Osteocyte (in vitro differentiated cells): ENCODE measurements around the gene ZNF827. TPM values are rescaled to one million over a fixed set of nuclear protein-coding genes. Genes with fewer than 3 reads are reported as not detected.
A peak's percentile ranks its signal among the peaks of the same experiment; 100 is the strongest.

Experiments
- DNase-seq: peaks from one replicate; pipeline ENCODE4 v3.0.0; 2021; ENCODE audit warnings: mixed read lengths; ENCODE audit not compliant: unreplicated experiment; ENCODE audit errors: extremely low spot score
- H3K27ac Mint-ChIP-seq: one replicate; pipeline ENCODE4 v1.8.0; 2021; ENCODE audit warnings: mild to moderate bottlenecking, mixed read lengths; ENCODE audit not compliant: unreplicated experiment
- H3K27me3 Mint-ChIP-seq: one replicate; pipeline ENCODE4 v1.8.0; 2021; ENCODE audit warnings: mixed read lengths; ENCODE audit not compliant: unreplicated experiment
- H3K36me3 Mint-ChIP-seq: one replicate; pipeline ENCODE4 v1.8.0; 2021; ENCODE audit warnings: mixed read lengths; ENCODE audit not compliant: unreplicated experiment
- H3K4me1 Mint-ChIP-seq: one replicate; pipeline ENCODE4 v1.8.0; 2021; ENCODE audit warnings: mixed read lengths; ENCODE audit not compliant: unreplicated experiment
- H3K4me3 Mint-ChIP-seq: one replicate; pipeline ENCODE4 v1.8.0; 2021; ENCODE audit warnings: mild to moderate bottlenecking, moderate library complexity, mixed read lengths; ENCODE audit not compliant: unreplicated experiment
- H3K9me3 Mint-ChIP-seq: one replicate; pipeline ENCODE4 v1.8.0; 2021; ENCODE audit warnings: mixed read lengths; ENCODE audit not compliant: unreplicated experiment
- long read RNA-seq: library from polyadenylated mRNA; unstranded; transcript quantifications from one replicate; pipeline ENCODE4 v2.0.0, GENCODE V29; 2021
- total RNA-seq: library from RNA; stranded (reverse); gene quantifications from 2 replicates; pipeline ENCODE4 v1.2.1, GENCODE V29; 2021
- TF ChIP-seq, protein P1 (sequence below): fragments of 200-600 bp; sonication (generic); IDR thresholded peaks from 2 replicates; pipeline ENCODE4 v1.5.0; 2021; ENCODE audit warnings: antibody characterized with exemption, mild to moderate bottlenecking, moderate library complexity

Gene ZNF827, protein sequence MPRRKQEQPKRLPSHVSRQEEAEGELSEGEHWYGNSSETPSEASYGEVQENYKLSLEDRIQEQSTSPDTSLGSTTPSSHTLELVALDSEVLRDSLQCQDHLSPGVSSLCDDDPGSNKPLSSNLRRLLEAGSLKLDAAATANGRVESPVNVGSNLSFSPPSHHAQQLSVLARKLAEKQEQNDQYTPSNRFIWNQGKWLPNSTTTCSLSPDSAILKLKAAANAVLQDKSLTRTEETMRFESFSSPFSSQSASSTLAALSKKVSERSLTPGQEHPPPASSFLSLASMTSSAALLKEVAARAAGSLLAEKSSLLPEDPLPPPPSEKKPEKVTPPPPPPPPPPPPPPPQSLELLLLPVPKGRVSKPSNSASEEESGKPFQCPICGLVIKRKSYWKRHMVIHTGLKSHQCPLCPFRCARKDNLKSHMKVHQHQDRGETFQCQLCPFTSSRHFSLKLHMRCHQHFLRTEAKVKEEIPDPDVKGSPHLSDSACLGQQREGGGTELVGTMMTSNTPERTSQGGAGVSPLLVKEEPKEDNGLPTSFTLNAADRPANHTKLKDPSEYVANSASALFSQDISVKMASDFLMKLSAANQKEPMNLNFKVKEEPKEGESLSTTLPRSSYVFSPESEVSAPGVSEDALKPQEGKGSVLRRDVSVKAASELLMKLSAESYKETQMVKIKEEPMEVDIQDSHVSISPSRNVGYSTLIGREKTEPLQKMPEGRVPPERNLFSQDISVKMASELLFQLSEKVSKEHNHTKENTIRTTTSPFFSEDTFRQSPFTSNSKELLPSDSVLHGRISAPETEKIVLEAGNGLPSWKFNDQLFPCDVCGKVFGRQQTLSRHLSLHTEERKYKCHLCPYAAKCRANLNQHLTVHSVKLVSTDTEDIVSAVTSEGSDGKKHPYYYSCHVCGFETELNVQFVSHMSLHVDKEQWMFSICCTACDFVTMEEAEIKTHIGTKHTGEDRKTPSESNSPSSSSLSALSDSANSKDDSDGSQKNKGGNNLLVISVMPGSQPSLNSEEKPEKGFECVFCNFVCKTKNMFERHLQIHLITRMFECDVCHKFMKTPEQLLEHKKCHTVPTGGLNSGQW
- total RNA-seq, result 22.5 and 24.9 TPM in 2 replicates
- long read RNA-seq, partial matches to known transcripts, result 6 of 18 reads
- long read RNA-seq, other reads (novel, unspliced or antisense), result 12 of 18 reads

DNA sequence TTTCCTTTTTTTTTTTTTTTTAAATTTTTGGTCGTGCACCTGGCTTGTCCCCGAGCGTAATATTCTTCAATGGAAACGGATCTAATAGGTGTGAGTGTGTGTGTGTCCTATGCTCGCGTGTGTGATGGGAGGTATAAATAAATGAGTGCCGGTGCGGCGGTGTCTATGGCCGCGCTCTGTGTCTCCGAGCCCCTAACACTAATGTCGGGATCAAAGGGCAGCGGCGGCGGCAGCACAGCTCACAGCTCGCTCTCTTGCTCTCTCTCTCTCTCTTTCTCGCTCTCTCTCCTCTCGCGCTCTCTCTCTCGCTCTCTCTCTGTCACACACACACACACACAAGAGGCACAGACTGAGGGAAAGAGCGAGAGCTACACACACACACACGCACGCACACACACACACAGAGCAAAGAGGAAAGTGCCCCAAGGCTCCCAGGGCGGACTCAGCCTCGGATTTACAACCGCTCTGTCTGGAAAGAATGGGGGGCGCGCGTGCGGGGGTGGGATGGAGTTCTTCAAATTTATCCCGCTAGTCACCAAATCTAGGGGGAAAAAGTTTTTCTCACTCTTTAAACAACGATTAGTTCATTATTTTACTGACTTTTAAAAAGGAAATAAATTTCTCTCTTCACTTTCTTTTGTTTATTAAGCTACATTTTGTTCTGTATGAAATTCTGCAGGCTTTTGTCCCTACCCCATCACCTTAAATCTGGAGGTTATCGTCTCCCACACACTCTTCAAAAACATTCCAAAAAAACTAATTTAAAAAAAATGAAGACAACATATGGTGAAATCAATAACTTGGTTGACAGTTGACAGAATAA, at the start of gene ZNF827:
ZNF827 (minus strand) TSS at position 206 of the 823 bp plus-strand sequence. CDS start 416 bp downstream, outside the sequence.
- H3K9me3 Mint-ChIP-seq, result no peaks in the 10 kb centered on the region
- H3K27me3 Mint-ChIP-seq, result no peaks in the 10 kb centered on the region
- H3K4me1 Mint-ChIP-seq, result peaks cover 36% of the 10 kb centered on the region
- no peak for DNase-seq
- TF ChIP-seq, protein P1, sequence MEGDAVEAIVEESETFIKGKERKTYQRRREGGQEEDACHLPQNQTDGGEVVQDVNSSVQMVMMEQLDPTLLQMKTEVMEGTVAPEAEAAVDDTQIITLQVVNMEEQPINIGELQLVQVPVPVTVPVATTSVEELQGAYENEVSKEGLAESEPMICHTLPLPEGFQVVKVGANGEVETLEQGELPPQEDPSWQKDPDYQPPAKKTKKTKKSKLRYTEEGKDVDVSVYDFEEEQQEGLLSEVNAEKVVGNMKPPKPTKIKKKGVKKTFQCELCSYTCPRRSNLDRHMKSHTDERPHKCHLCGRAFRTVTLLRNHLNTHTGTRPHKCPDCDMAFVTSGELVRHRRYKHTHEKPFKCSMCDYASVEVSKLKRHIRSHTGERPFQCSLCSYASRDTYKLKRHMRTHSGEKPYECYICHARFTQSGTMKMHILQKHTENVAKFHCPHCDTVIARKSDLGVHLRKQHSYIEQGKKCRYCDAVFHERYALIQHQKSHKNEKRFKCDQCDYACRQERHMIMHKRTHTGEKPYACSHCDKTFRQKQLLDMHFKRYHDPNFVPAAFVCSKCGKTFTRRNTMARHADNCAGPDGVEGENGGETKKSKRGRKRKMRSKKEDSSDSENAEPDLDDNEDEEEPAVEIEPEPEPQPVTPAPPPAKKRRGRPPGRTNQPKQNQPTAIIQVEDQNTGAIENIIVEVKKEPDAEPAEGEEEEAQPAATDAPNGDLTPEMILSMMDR, result no peak
- H3K27ac Mint-ChIP-seq, result peak within 1 kb of the TSS; percentile 96
- no peaks in the 10 kb centered on the region for H3K36me3 Mint-ChIP-seq
- H3K4me3 Mint-ChIP-seq, result peak within 1 kb of the TSS; percentile 98

DNA sequence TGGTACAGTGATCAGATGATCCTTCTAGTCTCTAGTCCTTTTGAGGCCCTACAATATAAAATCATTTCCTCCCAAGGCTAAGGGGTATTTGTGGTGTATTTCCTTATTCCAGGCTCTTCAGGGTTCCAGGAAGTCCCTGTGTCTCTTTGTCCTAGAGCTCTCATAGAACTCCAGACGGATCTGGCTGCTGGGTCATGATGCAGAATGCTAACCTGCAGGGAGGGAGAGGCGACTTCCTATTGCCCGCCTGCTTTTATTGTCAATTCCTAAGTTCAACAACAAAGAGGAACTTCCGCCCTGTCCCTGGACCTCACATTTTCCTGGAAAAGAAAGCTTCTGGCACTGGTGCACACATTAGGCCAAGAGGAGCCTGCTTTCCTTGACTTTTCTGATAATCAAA, 45.9 kb upstream of the ZNF827 start:
- Mint-ChIP-seq H3K27ac (no peak overlapping the region), H3K4me1 (no peaks in the 10 kb centered on the region), H3K36me3 (no peaks in the 10 kb centered on the region), H3K9me3 (no peaks in the 10 kb centered on the region), H3K4me3 (no peak overlapping the region), H3K27me3 (peaks cover 6% of the 10 kb centered on the region)
- no peak for DNase-seq
- TF ChIP-seq, protein P1, result no peak

DNA sequence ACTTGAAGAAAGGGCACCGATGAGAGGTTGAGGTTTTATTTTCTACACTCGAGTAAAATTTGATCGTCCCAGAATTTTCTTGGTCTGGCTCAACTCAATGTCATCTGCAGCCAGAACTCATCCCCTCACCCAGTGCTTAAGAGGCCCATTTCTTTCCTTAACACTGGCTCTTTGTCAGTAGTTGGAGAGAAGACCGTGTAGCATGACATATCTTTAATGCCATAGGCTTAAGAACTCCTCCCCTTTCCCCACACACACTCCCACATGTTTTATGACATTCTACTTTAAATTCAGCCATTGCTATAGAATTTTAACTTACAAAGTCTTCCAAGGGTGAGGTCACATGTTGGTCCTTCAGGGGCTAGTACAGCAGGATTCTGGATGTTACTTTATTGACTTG, 44.2 kb upstream of the ZNF827 start:
- H3K36me3 Mint-ChIP-seq, result no peaks in the 10 kb centered on the region
- H3K27me3 Mint-ChIP-seq, result peaks cover 11% of the 10 kb centered on the region
- DNase-seq, result no peak
- H3K4me1 Mint-ChIP-seq, result no peaks in the 10 kb centered on the region
- no peak overlapping the region for H3K27ac Mint-ChIP-seq
- TF ChIP-seq, protein P1, result no peak
- H3K4me3 Mint-ChIP-seq, result no peak overlapping the region
- no peaks in the 10 kb centered on the region for H3K9me3 Mint-ChIP-seq

GRCh38 chr4:145979160-145979559, 40.5 kb upstream of the ZNF827 start:
- Mint-ChIP-seq H3K9me3 (no peaks in the 10 kb centered on the region), H3K36me3 (no peaks in the 10 kb centered on the region), H3K4me3 (no peak overlapping the region), H3K4me1 (no peaks in the 10 kb centered on the region), H3K27ac (no peak overlapping the region), H3K27me3 (peaks cover 8% of the 10 kb centered on the region)
- TF ChIP-seq, protein P1, result no peak
- DNase-seq, result no peak
